ENCODE results near the gene MKRN1. TPM values are rescaled to one million over a fixed set of nuclear protein-coding genes. Genes with fewer than 3 reads are reported as not detected.

The MKRN1 gene
- total and polyA plus RNA-seq, 4 donors: 18.7 to 103 (median 29.2) TPM

DNA sequence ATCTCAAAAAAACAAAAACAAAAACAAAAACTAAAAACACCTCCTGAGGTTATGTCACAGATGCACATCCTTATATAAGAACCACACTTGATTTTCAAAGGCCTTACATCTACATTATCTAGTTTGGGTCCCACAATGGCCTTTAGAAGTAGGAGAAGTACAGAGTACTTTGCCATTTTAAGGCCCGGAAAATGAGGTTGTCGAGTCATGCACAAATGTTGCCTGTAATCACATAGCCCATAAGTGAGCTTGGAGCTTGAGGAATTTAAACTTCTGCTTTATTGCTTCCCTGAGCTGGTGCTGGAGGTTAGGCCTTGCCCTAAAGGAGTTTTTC, 9.7 kb upstream of the MKRN1 start (continued):
- TF ChIP-seq, protein P1, sequence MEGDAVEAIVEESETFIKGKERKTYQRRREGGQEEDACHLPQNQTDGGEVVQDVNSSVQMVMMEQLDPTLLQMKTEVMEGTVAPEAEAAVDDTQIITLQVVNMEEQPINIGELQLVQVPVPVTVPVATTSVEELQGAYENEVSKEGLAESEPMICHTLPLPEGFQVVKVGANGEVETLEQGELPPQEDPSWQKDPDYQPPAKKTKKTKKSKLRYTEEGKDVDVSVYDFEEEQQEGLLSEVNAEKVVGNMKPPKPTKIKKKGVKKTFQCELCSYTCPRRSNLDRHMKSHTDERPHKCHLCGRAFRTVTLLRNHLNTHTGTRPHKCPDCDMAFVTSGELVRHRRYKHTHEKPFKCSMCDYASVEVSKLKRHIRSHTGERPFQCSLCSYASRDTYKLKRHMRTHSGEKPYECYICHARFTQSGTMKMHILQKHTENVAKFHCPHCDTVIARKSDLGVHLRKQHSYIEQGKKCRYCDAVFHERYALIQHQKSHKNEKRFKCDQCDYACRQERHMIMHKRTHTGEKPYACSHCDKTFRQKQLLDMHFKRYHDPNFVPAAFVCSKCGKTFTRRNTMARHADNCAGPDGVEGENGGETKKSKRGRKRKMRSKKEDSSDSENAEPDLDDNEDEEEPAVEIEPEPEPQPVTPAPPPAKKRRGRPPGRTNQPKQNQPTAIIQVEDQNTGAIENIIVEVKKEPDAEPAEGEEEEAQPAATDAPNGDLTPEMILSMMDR (IDR thresholded peaks at IDR 0.05; ENCODE audit: low read depth, low read length, missing input control): no peak

DNA sequence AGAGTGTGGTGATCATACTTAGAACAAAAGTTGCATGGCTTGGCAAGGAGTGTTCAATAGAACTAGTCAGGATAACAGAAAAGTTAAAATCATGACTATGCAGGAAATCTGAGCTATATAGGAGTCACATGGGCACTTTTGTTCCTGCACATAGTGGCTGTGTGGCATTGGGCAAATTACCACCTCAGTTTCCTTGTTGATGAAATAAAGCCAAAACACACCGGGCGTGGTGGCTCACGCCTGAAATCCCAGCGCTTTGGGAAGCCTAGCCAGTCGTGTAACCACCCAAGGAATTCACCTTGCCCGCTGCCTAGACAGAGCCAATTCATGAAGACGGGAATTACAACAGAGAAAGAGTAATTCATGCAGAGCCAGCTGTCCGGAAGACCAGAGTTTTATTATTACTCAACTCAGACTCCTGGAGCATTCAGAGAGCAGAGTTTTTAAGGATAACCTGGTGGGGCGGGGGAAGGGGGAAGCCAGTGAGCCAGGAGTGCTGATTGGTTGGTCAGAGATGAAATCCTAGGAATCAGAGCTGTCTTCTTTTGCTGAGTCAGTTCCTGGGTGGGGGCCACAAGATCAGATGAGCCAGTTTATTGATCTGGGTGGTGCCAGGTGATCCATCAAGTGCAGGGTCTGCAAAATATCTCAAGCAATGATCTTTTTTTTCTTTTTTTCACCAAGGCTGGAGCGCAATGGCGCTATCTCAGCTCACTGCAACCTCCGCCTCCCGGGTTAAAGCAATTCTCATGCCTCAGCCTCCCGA, 6.4 kb upstream of the MKRN1 start:
- TF ChIP-seq, protein P2, sequence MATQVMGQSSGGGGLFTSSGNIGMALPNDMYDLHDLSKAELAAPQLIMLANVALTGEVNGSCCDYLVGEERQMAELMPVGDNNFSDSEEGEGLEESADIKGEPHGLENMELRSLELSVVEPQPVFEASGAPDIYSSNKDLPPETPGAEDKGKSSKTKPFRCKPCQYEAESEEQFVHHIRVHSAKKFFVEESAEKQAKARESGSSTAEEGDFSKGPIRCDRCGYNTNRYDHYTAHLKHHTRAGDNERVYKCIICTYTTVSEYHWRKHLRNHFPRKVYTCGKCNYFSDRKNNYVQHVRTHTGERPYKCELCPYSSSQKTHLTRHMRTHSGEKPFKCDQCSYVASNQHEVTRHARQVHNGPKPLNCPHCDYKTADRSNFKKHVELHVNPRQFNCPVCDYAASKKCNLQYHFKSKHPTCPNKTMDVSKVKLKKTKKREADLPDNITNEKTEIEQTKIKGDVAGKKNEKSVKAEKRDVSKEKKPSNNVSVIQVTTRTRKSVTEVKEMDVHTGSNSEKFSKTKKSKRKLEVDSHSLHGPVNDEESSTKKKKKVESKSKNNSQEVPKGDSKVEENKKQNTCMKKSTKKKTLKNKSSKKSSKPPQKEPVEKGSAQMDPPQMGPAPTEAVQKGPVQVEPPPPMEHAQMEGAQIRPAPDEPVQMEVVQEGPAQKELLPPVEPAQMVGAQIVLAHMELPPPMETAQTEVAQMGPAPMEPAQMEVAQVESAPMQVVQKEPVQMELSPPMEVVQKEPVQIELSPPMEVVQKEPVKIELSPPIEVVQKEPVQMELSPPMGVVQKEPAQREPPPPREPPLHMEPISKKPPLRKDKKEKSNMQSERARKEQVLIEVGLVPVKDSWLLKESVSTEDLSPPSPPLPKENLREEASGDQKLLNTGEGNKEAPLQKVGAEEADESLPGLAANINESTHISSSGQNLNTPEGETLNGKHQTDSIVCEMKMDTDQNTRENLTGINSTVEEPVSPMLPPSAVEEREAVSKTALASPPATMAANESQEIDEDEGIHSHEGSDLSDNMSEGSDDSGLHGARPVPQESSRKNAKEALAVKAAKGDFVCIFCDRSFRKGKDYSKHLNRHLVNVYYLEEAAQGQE (IDR thresholded peaks at IDR 0.05): no peak
- no peak for TF ChIP-seq YY1 (IDR thresholded peaks at IDR 0.05)
- TF ChIP-seq JUND (IDR thresholded peaks at IDR 0.05): no peak
- TF ChIP-seq EGR1 (IDR thresholded peaks at IDR 0.05; ENCODE audit: low read depth in 2 of 2): no peak
- no peak for TF ChIP-seq HNF4G (IDR thresholded peaks at IDR 0.05)
- TF ChIP-seq FOXA1 (IDR thresholded peaks at IDR 0.05): no peak
- no peak for TF ChIP-seq RAD21 (IDR thresholded peaks at IDR 0.05)
- TF ChIP-seq, protein P1 (IDR thresholded peaks at IDR 0.05; ENCODE audit: low read depth, low read length, missing input control): no peak
- TF ChIP-seq GABPA (IDR thresholded peaks at IDR 0.05 in 1 of 2, conservative IDR thresholded peaks at IDR 0.05 in 1 of 2): no peak
- TF ChIP-seq FOXA2 (IDR thresholded peaks at IDR 0.05): no peak
- TF ChIP-seq, protein P3, sequence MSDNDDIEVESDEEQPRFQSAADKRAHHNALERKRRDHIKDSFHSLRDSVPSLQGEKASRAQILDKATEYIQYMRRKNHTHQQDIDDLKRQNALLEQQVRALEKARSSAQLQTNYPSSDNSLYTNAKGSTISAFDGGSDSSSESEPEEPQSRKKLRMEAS (IDR thresholded peaks at IDR 0.05): no peak
- TF ChIP-seq RXRA (IDR thresholded peaks at IDR 0.05): no peak
- TF ChIP-seq, protein P4, sequence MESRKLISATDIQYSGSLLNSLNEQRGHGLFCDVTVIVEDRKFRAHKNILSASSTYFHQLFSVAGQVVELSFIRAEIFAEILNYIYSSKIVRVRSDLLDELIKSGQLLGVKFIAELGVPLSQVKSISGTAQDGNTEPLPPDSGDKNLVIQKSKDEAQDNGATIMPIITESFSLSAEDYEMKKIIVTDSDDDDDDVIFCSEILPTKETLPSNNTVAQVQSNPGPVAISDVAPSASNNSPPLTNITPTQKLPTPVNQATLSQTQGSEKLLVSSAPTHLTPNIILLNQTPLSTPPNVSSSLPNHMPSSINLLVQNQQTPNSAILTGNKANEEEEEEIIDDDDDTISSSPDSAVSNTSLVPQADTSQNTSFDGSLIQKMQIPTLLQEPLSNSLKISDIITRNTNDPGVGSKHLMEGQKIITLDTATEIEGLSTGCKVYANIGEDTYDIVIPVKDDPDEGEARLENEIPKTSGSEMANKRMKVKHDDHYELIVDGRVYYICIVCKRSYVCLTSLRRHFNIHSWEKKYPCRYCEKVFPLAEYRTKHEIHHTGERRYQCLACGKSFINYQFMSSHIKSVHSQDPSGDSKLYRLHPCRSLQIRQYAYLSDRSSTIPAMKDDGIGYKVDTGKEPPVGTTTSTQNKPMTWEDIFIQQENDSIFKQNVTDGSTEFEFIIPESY (IDR thresholded peaks at IDR 0.05): no peak
- TF ChIP-seq, protein P5, sequence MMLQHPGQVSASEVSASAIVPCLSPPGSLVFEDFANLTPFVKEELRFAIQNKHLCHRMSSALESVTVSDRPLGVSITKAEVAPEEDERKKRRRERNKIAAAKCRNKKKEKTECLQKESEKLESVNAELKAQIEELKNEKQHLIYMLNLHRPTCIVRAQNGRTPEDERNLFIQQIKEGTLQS (IDR thresholded peaks at IDR 0.05): no peak
- no peak for TF ChIP-seq NR2F2 (IDR thresholded peaks at IDR 0.05)
- TF ChIP-seq TAF1 (conservative IDR thresholded peaks at IDR 0.05): no peak
- Histone ChIP-seq H3K9ac (ENCODE audit: low read depth in 1 of 2, low read length in 2 of 2) (no peak overlapping the region), H3K9me3 (ENCODE audit: control insufficient read depth in 4 of 4, low read length in 3 of 4) (no peaks in the 10 kb centered on the region), H3K27me3 (ENCODE audit: control insufficient read depth in 4 of 4, insufficient read depth in 4 of 4, low read length in 3 of 4) (no peaks in the 10 kb centered on the region), H3K4me3 (ENCODE audit: low read depth in 1 of 3, low read length in 3 of 3) (no peak overlapping the region), H3K27ac (ENCODE audit: low read depth in 1 of 2, low read length in 2 of 2) (no peak overlapping the region), H3K4me1 (ENCODE audit: control insufficient read depth in 4 of 4, insufficient read depth in 4 of 4, low read length in 3 of 4) (no peaks in the 10 kb centered on the region), H3K36me3 (ENCODE audit: control insufficient read depth in 4 of 4, insufficient read depth in 3 of 4, low read depth in 1 of 4, low read length in 3 of 4) (no peaks in the 10 kb centered on the region)
- DNase-seq (ENCODE audit: low spot score): no peak
- WGBS: 72% methylated on average over 14 of the region's 14 CpGs

Data from liver (tissue), 9 donors.